Brain microvascular endothelial cell (primary cell): ENCODE data around the gene PKP1.

Experiments used
- DNase-seq: peaks from one replicate; pipeline ENCODE4 v3.0.0-alpha.2; 2020
- H3K27ac ChIP-seq: fragments of 250-450 bp; sonication (Bioruptor Pico); 2 replicates; pipeline ENCODE4 v1.5.1; 2020; ENCODE audit warnings: mild to moderate bottlenecking, moderate library complexity
- H3K27me3 ChIP-seq: fragments of 250-450 bp; sonication (Bioruptor Pico); replicated peaks from 2 replicates; pipeline ENCODE4 v1.5.1; 2020; ENCODE audit warnings: mild to moderate bottlenecking
- H3K36me3 ChIP-seq: fragments of 250-450 bp; sonication (Bioruptor Pico); replicated peaks from 2 replicates; pipeline ENCODE4 v1.5.1; 2020; ENCODE audit warnings: mild to moderate bottlenecking
- H3K4me3 ChIP-seq: 2 replicates; pipeline ENCODE4 v1.5.1; 2011; ENCODE audit warnings: low read depth, mild to moderate bottlenecking, control low read depth, low read length, moderate library complexity
- in situ Hi-C: cut with HindIII; loops from 2 replicates; pipeline ENCODE4 v1.10.0; 2017; ENCODE audit warnings: low sequenced_read_pairs, low pct_ligation_motif_present
- TF ChIP-seq, protein P1 (sequence below): IDR thresholded peaks from 2 replicates; pipeline ENCODE4 v1.5.1; 2011; ENCODE audit warnings: low read depth, mild to moderate bottlenecking, moderate library complexity, low read length, control low read depth, inconsistent platforms; ENCODE audit errors: missing control alignments

Gene PKP1

DNA sequence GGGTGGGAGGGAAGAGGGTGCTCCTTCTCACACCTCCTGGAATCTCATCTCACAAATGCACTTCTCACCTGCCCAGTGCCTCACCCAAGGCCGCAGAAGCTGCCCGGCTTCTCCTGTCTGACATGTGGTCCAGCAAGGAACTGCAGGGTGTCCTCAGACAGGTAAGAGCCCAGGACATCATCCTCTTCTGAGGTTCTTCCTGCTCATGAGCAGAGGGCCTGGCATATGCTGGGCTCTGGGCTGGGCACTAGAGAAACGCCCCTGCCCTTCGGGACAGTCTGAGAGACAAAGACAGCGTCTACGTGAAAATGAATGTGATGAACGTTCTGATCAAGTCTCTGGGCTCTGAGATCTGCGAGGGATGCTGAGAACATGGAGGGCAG, 42.4 kb downstream of the PKP1 start:
- in situ Hi-C loops: no loop called here
- TF ChIP-seq, protein P1, sequence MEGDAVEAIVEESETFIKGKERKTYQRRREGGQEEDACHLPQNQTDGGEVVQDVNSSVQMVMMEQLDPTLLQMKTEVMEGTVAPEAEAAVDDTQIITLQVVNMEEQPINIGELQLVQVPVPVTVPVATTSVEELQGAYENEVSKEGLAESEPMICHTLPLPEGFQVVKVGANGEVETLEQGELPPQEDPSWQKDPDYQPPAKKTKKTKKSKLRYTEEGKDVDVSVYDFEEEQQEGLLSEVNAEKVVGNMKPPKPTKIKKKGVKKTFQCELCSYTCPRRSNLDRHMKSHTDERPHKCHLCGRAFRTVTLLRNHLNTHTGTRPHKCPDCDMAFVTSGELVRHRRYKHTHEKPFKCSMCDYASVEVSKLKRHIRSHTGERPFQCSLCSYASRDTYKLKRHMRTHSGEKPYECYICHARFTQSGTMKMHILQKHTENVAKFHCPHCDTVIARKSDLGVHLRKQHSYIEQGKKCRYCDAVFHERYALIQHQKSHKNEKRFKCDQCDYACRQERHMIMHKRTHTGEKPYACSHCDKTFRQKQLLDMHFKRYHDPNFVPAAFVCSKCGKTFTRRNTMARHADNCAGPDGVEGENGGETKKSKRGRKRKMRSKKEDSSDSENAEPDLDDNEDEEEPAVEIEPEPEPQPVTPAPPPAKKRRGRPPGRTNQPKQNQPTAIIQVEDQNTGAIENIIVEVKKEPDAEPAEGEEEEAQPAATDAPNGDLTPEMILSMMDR: no peak

DNA sequence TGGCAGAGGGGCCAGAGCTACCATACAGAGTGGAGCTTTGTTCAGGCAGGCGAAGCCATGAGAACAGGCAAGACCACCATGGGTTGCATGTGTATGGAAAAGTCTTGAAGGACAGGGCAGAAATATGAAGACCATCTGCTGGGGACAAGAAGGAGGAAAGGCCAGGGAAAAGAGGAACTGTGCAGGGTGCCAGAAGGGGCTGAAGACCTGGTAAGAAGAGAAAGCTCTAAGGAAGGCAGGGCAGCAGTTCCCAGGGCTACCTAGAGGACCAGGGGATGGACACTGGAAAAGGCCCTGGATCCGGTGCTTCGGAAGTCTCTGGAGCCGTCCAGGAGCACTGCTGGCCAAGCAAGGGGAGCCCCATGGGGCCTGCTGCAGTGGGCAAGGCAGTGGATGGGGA, 43.4 kb downstream of the PKP1 start:
- TF ChIP-seq, protein P1: no peak
- H3K4me3 ChIP-seq: no peak overlapping the region
- H3K27ac ChIP-seq: no peak overlapping the region
- peaks cover 2% of the 10 kb centered on the region for H3K27me3 ChIP-seq
- H3K36me3 ChIP-seq: no peaks in the 10 kb centered on the region
- no peak for DNase-seq
- in situ Hi-C loops: no loop called here

More for the DNA sequence above, 42.4 kb downstream of the PKP1 start:
- Histone ChIP-seq H3K27me3 (peaks cover 2% of the 10 kb centered on the region), H3K27ac (no peak overlapping the region), H3K4me3 (no peak overlapping the region), H3K36me3 (no peaks in the 10 kb centered on the region)
- no peak for DNase-seq

DNA sequence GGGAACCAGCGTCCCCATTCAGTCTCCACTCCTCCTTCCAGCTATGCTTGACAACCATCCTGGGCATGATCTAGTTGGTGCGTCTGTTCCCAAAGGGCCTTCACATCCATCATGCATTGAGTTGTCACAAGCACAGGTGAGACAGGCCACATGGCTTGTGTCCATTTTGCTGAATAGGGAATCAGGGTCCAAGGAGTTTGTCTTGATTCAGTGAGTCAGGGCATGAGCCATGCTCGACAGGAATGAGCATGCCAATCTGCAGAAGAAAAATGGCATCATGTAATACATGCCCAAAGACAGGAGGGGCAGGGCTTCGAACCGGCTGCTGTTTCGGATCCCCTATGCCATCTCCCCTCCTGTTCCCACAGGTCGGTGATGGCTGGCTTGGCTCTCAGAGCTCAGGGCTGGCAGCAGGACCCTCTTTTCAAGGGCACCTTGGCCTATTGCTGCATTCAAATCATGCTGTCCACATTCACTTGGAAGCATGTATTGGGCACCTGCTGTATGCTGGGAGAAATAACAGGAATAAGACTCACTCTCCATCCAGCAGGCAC, 44.5 kb downstream of the PKP1 start:
- no peak for DNase-seq
- Histone ChIP-seq H3K27me3 (peaks cover 2% of the 10 kb centered on the region), H3K36me3 (no peaks in the 10 kb centered on the region), H3K27ac (no peak overlapping the region), H3K4me3 (no peak overlapping the region)
- in situ Hi-C loops: no loop called here
- TF ChIP-seq, protein P1: no peak

DNA sequence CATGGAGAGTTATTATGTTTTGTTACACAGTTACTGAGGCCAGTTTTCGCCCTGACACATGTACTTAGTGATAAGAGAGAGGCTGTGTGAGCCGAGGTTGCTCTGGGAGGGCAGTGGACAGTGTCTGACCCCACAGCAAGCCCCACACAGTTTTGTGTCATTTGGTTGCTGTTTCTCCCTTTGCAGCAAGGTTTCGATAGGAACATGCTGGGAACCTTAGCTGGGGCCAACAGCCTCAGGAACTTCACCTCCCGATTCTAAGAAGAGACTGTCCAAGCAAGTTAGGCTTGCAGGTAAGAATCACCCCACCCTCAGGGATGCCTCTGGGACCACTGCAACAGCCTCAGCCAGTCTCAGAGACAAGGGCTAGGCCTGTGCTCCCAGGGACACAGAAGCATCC, 45.3 kb downstream of the PKP1 start:
- Histone ChIP-seq H3K4me3 (no peak overlapping the region), H3K36me3 (no peaks in the 10 kb centered on the region), H3K27me3 (peaks cover 2% of the 10 kb centered on the region), H3K27ac (no peak overlapping the region)
- TF ChIP-seq, protein P1: no peak
- no peak for DNase-seq
- in situ Hi-C loops: no loop called here

DNA sequence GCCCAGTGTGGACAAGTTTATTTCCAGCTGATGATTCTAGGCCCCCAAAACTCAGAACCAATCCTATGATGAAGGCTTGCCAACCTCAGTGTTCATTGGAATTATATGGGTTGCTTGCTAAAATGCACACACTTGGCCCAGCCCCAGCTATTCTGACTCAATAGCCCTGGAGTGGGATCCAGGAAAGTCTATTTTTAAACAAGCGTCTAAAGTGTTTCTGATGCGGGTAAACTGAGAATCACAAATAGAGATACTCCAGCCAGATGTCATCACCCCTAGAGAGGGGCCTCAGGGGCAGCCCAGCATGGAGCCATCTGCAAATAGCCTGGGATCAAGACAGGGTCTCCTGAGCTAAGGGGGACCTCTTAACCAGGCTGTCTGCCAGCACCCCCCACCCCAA, 46.0 kb downstream of the PKP1 start:
- H3K27ac ChIP-seq: no peak overlapping the region
- in situ Hi-C loops: no loop called here
- H3K36me3 ChIP-seq: no peaks in the 10 kb centered on the region
- no peak overlapping the region for H3K4me3 ChIP-seq
- TF ChIP-seq, protein P1: no peak
- H3K27me3 ChIP-seq: peaks cover 2% of the 10 kb centered on the region
- peak; percentile 35 for DNase-seq

DNA sequence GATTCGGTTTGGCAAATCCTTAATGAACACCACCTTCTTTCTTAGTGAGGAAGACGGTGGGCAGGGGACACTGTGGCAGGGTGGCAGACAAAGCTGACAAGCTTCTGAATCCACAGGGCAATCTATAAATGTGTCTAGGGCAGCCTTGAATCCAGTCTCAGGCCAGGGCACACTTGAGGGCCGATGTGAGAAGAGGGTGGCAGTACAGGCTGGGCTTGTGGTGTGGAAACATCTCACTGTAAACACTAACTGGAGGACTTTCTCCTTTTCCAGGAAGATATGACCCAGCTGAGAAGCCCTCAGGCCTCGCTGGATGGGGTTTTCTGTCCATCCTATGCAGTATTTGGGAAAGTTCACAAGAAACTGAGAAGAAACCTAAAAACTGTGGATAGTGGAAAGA, 46.5 kb downstream of the PKP1 start:
- H3K27me3 ChIP-seq: peaks cover 2% of the 10 kb centered on the region
- TF ChIP-seq, protein P1: no peak
- no peaks in the 10 kb centered on the region for H3K36me3 ChIP-seq
- in situ Hi-C loops: no loop called here
- H3K27ac ChIP-seq: no peak overlapping the region
- no peak for DNase-seq
- no peak overlapping the region for H3K4me3 ChIP-seq
